ENCODE data around the gene DTNBP1. TPM values are rescaled to one million over a fixed set of nuclear protein-coding genes. Genes with fewer than 3 reads are reported as not detected.

Gene DTNBP1
- total and polyA plus RNA-seq, 3 donors from 2014 or later = 21.8 to 25.4 (median 22.6) TPM

DNA sequence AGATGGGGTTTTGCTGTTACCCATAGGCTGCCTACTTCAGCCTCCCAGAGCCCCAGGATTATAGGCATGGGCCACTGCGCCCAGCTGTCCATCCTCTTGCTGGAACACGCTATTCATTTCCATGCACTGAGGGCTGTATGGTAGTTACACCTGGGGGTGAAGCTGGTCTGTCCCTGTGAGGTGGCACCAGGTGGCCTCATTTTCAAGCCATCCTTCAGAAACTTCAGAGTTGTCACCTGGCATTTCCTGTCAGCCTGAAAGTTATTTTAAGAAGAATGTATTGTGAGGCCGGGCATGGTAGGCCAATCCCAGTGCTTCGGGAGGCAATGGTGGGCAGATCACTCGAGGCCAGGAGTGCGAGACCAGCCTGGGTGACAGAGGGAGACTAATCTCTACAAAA, 147.6 kb downstream of the DTNBP1 start:
- TF ChIP-seq, protein P1, sequence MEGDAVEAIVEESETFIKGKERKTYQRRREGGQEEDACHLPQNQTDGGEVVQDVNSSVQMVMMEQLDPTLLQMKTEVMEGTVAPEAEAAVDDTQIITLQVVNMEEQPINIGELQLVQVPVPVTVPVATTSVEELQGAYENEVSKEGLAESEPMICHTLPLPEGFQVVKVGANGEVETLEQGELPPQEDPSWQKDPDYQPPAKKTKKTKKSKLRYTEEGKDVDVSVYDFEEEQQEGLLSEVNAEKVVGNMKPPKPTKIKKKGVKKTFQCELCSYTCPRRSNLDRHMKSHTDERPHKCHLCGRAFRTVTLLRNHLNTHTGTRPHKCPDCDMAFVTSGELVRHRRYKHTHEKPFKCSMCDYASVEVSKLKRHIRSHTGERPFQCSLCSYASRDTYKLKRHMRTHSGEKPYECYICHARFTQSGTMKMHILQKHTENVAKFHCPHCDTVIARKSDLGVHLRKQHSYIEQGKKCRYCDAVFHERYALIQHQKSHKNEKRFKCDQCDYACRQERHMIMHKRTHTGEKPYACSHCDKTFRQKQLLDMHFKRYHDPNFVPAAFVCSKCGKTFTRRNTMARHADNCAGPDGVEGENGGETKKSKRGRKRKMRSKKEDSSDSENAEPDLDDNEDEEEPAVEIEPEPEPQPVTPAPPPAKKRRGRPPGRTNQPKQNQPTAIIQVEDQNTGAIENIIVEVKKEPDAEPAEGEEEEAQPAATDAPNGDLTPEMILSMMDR (IDR thresholded peaks at IDR 0.05) = no peak
- no peak for TF ChIP-seq POLR2A (IDR thresholded peaks at IDR 0.05)
- DNase-seq = no peak
- Histone ChIP-seq H3K36me3 (ENCODE audit: low read depth, missing control alignments) (no peaks in the 10 kb centered on the region), H3K4me1 (peaks cover 16% of the 10 kb centered on the region), H3K27me3 (no peaks in the 10 kb centered on the region), H3K4me3 (no peak overlapping the region), H3K27ac (peak overlapping the region in 1 of 2 donors; percentile 4), H3K9me3 (no peaks in the 10 kb centered on the region)
- 87 to 95% methylated on average over 6 of the region's 6 CpGs for WGBS, 2 donors
- intact Hi-C loops (cut with DNase I; ENCODE audit: low total_unique reads) = no loop called here

DNA sequence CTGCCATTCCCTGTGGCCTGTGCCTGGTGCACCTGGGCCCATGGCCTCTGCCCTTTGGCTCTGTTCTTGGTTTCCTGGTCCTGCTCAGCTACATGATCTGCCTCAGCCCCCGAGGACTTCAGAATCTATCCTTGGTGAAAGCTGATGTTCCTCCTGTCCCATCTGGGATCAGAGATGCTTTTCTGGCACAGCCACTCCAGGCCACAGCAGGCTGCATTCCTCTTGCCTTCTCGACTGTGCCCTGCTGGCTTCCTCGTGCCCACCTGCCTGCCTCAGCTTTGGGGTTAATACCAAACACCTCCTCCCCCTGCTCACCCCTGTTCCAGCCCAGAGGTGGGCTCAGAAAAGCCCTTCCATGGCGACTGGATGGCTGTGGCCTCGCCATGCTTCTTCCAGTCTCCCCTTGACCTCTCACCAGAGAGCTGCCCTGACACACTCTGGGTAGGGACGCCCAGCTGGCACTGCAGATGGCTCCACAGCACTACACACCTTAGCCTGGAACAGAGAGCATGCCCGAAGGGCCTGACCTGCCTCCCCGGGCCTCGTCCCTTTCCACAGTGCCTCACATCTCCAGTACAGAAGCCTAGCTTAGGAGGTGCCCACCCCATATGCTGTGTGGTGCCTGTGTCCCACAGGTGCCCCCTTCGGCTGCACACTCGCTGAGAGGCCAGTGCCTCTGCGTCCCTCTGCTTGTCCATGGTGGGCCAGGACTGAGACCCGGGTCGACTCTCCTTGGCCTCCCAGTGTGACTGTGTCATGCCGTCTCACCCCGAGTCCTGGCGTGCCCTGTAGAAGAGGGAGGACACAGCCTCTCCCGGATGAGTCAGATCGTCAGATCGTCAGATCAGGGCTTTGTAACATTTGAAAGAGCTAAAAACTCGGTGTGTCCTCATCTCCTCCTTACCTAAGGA, 148.8 kb downstream of the DTNBP1 start:
- Histone ChIP-seq H3K4me3 (no peak overlapping the region), H3K9me3 (no peaks in the 10 kb centered on the region), H3K36me3 (ENCODE audit: low read depth, missing control alignments) (no peaks in the 10 kb centered on the region), H3K27me3 (no peaks in the 10 kb centered on the region), H3K27ac (no peak overlapping the region), H3K4me1 (peaks cover 16% of the 10 kb centered on the region)
- TF ChIP-seq, protein P1 (IDR thresholded peaks at IDR 0.05) = no peak
- TF ChIP-seq POLR2A (IDR thresholded peaks at IDR 0.05) = no peak
- intact Hi-C loops (cut with DNase I; ENCODE audit: low total_unique reads) = no loop called here
- no peak for DNase-seq
- WGBS, 2 donors = 72 to 74% methylated on average over 18 to 21 of the region's 21 CpGs

DNA sequence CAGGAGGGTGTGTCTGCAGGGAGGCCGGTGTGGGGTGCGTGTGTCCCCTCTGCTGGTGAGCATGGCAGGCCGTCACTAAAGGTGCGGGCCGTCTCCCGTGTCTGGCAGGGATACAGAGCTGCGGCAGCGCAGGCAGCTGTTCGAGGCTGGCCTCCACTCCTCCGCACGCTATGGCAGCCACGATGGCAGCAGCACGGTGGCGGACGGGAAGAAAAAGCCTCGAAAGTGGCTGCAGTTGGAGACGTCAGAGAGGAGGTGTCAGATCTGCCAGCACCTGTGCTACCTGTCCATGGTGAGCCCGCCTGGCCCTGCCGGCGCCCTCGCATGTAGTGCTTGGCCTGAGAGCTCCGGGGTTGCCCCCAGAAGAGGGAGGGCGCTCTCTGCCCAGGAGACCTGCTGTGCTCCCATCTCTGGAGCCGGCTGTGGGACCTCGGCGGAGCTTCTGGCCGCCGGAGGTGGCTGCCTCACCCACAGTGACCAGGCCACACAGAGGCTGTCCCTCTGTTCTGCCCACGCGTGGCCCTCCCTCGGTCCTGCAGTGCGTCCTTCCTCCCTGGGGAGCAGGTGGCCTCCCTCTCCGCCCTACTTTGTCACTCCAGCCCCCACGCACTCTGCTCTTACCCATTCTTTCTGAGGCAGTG, 149.6 kb downstream of the DTNBP1 start:
- H3K36me3 ChIP-seq (ENCODE audit: low read depth, missing control alignments) = no peaks in the 10 kb centered on the region
- no peak for TF ChIP-seq POLR2A (IDR thresholded peaks at IDR 0.05)
- TF ChIP-seq, protein P1 (IDR thresholded peaks at IDR 0.05) = no peak
- no peaks in the 10 kb centered on the region for H3K9me3 ChIP-seq
- no peak overlapping the region for H3K4me3 ChIP-seq
- H3K27me3 ChIP-seq = no peaks in the 10 kb centered on the region
- WGBS, 2 donors = 76 to 82% methylated on average over 18 to 34 of the region's 34 CpGs
- intact Hi-C loops (cut with DNase I; ENCODE audit: low total_unique reads) = no loop called here
- peak; percentile 78 for DNase-seq
- no peak overlapping the region for H3K27ac ChIP-seq
- H3K4me1 ChIP-seq = peaks cover 16% of the 10 kb centered on the region

DNA sequence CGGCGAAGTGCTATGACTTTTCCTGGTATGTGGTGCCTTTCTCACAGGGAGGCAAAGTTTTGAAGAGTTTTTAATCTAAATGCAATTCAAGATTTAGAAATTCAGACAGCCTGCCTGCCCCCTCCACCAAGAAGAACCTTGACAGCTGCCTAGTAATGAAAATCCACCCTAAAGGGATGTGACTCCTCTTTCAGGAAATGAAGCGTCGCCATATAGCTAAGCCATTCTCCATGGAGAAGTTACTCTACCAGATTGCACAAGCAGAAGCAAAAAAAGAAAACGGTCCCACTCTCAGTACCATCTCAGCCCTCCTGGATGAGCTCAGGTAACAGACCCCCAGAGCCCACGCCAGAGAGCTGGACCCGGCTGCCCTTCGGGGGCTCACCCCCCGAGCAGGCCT, 150.1 kb downstream of the DTNBP1 start:
- intact Hi-C loops (cut with DNase I; ENCODE audit: low total_unique reads) = no loop called here
- 87 to 94% methylated on average over 7 to 9 of the region's 9 CpGs for WGBS, 2 donors
- Histone ChIP-seq H3K36me3 (ENCODE audit: low read depth, missing control alignments) (no peaks in the 10 kb centered on the region), H3K4me1 (peaks cover 16% of the 10 kb centered on the region), H3K9me3 (no peaks in the 10 kb centered on the region), H3K27ac (no peak overlapping the region), H3K27me3 (no peaks in the 10 kb centered on the region), H3K4me3 (no peak overlapping the region)
- TF ChIP-seq POLR2A (IDR thresholded peaks at IDR 0.05) = no peak
- TF ChIP-seq, protein P1 (IDR thresholded peaks at IDR 0.05) = no peak
- no peak for DNase-seq

All from testis (tissue), 3 donors.